OCI-M1 (cell line): ENCODE results near the gene PROZ.
"Not testable (repeated sequence)": the region's sequence is repeated elsewhere in the genome, so short reads cannot be mapped to it uniquely, and the experiment has no call there.

Experiments
- DNase-seq: peaks from one replicate; lab custom pipeline; 2025; lab: John Stamatoyannopoulos, UW

Gene PROZ

GRCh38 chr13:113157929-113158747, at the start of gene PROZ:
Gene PROZ (plus strand): TSS chr13:113158648. CDS start chr13:113158661, 13 bp downstream.
- DNase-seq: no peak

- no peak for DNase-seq
Observed at GRCh38 chr13:113109151-113110047, 49.0 kb upstream of the PROZ start.

GRCh38 chr13:113110048-113110851, 48.2 kb upstream of the PROZ start:
- no peak for DNase-seq

GRCh38 chr13:113110852-113111315, 47.6 kb upstream of the PROZ start:
- DNase-seq: no peak

GRCh38 chr13:113111821-113112220, 46.6 kb upstream of the PROZ start:
- DNase-seq: not testable (repeated sequence)

- not testable (repeated sequence) for DNase-seq
Observed at GRCh38 chr13:113112475-113112874, 46.0 kb upstream of the PROZ start.

- DNase-seq: no peak
Observed at GRCh38 chr13:113112893-113113845, 45.3 kb upstream of the PROZ start.

GRCh38 chr13:113113846-113114271, 44.6 kb upstream of the PROZ start:
- no peak for DNase-seq

GRCh38 chr13:113114511-113115362, 43.7 kb upstream of the PROZ start:
- DNase-seq: no peak

- DNase-seq: no peak
Observed at GRCh38 chr13:113115363-113116205, 42.9 kb upstream of the PROZ start.

GRCh38 chr13:113116206-113116800, 42.1 kb upstream of the PROZ start:
- DNase-seq: no peak

- DNase-seq: no peak
Observed at GRCh38 chr13:113116871-113117271, 41.6 kb upstream of the PROZ start.

- no peak for DNase-seq
Observed at GRCh38 chr13:113117335-113117872, 41.0 kb upstream of the PROZ start.

- DNase-seq: no peak
Observed at GRCh38 chr13:113117911-113118260, 40.6 kb upstream of the PROZ start.

GRCh38 chr13:113118261-113119021, 40.0 kb upstream of the PROZ start:
- no peak for DNase-seq

GRCh38 chr13:113119166-113119821, 39.2 kb upstream of the PROZ start:
- no peak for DNase-seq

GRCh38 chr13:113119822-113120189, 38.6 kb upstream of the PROZ start:
- DNase-seq: no peak
